Measurements from ENCODE around the gene MRPL11.

The MRPL11 gene

DNA sequence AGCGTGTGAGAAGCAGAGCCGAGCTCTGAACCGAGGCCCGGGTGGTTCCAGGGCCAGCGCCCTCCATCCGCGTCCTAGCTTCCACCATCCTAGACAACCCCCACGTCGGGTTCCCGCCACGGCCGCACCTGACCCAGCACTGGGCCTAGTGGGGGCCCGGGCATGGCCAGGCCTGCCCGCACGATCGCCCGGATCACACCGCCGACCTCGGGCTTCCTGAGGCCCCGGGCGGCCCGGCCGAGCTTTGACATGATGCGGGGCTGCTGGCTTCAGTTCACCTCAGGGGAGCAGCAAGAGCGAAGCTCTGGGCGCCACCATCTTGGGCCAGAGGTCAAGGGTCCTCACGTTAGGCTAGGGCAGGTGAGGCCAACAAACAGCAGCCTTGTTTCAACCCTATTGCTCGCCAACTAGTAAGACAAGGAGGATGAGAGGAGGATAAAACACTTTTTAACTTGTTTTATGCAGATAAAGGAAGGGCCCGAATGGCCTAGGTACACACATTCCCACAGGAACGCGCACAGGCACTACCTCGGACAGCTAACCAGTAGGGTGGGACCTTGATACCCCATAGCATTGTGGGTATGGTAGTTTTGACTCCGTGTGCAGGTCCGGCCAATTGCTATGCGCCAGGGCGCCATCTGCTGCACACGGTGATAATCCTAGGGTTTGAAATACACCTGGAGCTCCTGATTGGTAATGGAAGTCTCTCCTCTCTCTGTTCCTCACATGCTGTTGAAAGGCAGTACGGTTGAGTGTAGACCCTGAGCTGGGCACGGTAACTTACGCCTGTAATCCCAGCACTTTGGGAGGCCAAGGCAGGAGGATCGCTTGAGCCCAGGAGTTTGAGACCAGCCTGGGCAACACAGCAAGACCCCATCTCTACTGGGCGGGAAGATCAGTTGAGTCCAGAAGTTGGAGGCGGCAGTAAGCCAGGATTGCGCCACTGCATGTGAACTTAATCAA lies at the start of gene MRPL11:
Gene MRPL11 (minus strand): TSS at position 345 of the 963 bp plus-strand sequence. CDS start 94 bp downstream, at position 251.
- peak; percentile 29 to 97 (median 88) for DNase-seq

DNA sequence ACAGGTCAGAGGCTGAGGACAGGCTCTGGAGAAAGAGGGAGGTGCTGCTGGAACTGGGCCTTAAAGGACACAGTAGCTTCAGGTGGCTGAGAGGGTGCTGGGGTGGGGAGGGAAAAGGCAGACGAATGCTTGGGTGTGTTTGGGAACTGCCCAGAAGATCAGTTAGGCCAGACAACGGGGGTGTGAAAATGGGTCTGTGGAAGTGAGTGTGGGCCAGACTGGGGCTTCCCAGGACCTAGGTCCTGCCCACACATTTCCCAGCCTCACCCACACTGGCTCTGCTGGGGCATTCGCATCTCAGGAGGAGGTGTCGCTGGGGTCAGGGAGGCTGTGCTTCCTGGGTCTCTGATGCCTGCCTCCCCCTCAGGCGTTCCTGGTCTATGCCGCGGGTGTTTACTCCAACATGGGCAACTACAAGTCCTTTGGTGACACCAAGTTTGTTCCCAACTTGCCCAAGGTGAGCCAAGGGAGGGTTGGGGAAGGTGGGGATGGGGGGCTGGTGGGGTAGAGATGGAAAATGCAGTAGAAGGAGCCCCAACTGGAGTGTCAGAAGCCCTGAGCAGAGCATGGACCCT lies 46.2 kb upstream of the MRPL11 start:
- no peak for DNase-seq

DNA sequence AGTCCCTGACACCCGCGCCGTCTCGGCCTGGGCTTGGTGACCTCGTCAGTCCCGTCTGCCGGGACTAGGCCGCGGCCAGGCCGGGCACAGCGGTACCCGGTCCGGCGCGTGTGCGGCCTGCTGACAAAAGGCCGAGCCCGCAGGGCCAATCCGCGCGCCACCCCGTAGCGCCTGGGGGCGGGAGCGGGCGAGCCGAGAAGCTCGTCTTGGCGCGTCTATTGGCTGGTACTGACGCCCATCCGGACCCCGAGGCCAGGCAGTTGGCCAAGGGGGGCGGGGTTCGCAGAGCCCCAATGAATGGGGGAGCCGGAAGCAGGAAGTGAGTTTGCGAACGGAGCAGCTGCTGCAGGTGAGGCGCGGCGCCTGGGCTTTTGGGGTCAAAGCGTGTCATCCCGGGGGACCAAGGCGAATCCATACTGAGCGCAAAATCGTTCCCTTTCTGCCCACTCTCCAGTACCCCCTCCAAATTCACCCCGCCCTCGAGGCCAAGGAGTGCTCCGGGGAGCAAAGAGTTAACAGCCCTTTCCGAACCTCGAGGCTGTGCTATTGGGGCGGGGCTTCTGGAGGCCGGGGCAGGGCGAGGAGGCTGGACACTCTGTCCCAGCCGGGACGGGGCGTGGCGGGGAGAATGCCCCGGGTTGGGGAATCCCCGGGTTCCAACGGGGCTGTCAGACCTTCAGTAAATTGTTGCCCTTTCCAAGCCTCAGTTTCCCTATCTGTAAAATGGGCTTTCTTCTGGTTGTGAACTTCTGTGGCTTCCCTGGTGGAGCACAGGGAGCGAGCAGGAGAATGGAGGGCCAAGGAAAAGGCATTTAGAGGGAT lies 41.7 kb upstream of the MRPL11 start, which contains the start of gene DPP3:
Gene DPP3 (plus strand): TSS at position 318 of the 822 bp plus-strand sequence. CDS start 1,767 bp downstream, outside the sequence.
- DNase-seq, result peak; percentile 65 to 98 (median 94)

DNA sequence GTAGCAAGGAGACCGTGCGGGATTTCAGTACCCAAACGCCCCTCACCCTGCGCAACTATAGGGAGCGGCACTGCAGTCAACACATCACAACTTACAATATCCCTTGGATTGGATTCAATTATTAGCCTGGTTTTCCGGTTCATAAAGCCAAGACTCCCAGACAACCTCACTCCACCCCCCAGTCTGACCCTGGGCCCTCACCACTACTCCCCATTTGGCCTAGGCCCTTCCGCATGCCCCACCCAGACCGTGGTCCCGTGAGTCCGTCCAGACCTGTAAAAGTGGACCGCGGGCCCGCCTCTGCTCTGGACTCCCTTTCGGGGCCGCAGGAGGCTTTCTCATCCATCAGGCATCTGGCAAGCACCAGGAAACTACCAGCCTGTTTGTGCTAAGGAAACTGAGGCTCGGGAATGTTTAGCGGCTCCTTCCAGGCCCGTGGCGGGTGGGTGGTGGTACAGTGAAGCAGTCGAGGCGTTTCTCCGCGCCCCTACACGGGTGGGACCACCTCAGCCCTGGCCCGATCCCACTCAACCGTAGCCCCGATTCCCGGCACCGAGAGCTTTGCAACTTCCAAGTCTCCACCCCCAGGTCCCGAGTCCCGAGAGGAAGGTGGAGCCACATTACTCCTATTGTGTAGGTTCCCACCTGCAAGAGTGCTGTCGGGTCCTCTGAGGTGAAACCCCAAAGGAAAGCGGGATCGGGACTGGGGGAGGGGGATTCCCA lies 40.9 kb upstream of the MRPL11 start:
- peak in 23 of 56 donors; percentile 29 to 90 (median 76) for DNase-seq

DNA sequence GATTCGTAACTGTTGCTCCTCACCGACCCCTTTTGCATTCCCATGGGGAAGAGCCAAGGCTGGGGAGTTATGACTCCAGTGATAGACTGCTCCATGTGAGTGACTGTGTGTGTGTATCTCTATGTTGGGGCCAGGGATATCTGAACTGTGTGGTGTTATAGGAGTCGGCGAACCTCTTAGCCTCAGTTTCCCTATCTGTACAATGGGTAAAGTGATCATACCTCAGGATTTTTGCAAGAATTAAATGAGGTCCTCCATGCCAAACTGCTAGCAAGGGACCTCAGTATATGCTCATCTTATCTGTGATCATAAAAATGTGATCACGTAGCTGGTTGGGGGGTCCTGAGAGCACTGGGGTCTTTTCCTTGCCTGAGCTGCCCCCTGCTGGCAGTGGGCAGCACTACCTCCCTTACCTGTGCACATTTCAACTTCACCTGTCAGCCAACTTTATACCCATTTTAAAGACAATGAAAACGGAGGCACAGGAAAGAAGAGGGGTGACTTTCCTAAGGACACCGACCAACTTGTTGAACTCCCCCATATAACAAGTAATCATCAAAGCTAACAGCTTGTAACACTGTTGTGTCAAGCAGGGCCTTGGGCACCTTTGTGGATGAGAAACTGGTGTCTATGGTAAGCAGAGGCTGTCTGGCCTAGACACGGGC lies 40.2 kb upstream of the MRPL11 start:
- DNase-seq, result no peak

DNA sequence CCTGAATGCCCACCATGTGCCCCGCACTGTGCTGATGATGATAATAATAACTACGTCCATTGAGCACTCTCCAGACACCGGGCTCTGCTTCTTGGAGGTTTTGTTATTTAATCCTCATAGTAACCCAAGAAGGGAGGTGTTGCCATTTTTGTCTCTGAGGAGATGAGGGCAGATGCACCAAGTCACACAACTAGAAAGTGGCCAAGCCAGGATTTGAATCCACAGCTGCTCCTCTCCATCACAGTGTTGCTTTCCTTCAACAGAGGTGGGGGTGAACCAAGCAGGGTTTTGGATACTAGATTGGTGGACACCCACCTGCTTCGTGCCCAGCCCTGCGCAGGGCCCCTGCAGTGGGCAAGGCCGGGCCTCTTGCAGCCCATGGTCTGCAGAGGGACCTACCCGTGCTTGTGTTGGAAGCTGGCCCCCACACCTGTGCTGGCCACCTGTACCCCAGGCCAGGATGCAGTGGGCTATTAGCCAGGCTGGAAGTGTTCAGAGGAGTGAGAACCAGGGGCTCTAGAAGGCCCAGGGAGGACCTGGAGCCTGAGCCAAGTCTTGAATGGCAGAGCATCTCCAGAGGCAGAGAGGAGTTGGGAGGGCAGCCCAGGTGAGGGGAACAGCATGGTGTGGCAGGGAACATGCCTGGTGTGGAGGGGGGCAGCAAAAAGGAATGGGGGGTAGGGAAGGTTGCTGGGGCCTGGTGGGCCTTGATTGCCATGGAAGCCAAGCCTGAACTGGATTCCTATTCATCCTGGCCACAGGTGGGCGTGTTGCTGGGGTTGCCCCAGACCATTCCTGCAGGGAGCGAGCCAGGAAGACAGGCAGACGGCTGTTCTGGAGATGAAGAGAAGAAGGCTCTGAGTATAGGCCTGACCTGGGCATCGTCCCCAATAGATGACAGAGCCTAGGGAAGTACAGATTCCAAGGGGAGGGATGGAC lies 38.9 kb upstream of the MRPL11 start:
- no peak for DNase-seq

DNA sequence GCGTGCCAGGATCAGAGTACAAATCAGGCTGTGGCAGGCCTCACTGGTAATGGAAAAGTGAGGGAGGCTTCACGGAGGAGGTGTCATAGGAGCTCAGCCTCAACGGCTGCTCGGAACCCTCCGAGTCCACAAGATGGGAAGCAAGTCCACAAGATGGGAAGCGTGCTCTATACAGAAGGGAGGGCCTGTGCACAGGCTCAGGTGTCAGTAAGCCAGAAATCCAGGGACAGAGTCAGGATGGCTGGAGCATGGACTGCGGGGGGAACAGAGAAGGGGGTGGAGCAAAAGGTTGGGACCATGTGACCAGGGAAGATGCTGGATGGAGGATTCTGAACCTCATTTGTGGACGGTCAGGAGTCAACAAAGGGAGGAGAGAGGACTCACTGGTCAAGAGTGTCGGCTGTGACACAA lies 38.2 kb upstream of the MRPL11 start:
- DNase-seq, result no peak

DNA sequence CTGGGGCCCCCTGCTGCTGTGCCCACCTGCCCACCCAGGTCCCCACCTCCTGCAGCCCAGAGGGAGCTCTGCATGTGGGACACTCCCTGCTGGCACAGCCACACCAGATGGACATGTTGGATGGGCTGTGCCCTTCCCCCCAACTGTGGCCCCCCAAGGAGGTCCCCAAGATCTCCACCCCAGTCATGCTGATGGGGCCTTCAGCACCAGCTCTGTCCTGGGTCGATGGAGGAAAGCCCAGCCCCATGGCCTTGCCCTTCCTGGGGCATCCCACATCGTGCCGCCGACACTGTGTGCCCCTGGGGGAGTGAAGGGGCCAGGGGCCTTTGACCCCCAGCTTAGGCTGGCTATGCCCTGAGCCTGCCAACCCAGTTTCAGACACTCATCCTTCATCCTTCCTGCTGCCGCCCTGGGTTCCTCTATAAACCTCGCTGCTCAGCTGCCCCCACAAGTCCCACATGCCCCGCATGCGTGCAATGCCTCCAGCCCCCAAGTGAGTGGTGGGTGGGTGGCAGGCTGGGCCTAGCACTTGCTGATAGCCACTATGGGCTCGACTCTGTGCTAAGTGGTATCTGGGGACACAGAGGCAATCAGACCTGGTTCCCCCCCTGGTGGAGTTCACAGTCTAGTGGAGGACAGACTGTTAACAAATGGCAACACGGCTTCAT lies 37.7 kb upstream of the MRPL11 start:
- DNase-seq, result no peak

DNA sequence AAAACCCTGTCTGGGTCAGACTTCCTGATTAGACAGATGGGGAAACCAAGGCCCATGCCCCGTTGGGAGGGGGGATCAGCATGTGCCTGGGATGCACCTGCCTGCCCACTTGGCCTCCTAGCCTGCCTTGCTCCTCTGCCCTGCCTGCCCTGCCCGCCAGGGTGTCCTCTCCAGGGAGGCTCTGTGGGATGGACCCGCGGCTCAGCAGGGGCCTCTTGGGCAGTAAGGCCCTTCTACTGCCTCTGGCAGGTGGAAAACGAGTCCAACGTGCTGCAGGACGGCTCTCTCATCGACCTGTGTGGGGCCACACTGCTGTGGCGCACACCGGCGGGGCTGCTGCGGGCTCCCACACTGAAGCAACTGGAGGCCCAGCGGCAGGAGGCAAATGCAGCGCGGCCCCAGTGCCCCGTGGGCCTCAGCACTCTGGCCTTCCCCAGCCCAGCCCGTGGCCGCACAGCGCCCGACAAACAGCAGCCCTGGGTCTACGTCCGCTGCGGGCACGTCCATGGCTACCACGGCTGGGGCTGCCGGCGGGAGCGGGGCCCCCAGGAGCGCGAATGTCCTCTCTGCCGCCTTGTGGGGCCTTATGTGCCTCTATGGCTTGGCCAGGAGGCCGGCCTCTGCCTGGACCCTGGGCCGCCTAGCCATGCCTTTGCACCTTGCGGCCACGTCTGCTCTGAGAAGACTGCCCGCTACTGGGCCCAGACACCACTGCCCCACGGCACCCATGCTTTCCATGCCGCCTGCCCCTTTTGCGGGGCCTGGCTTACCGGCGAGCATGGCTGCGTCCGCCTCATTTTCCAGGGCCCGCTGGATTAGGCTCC lies 36.9 kb upstream of the MRPL11 start:
- no peak for DNase-seq

DNA sequence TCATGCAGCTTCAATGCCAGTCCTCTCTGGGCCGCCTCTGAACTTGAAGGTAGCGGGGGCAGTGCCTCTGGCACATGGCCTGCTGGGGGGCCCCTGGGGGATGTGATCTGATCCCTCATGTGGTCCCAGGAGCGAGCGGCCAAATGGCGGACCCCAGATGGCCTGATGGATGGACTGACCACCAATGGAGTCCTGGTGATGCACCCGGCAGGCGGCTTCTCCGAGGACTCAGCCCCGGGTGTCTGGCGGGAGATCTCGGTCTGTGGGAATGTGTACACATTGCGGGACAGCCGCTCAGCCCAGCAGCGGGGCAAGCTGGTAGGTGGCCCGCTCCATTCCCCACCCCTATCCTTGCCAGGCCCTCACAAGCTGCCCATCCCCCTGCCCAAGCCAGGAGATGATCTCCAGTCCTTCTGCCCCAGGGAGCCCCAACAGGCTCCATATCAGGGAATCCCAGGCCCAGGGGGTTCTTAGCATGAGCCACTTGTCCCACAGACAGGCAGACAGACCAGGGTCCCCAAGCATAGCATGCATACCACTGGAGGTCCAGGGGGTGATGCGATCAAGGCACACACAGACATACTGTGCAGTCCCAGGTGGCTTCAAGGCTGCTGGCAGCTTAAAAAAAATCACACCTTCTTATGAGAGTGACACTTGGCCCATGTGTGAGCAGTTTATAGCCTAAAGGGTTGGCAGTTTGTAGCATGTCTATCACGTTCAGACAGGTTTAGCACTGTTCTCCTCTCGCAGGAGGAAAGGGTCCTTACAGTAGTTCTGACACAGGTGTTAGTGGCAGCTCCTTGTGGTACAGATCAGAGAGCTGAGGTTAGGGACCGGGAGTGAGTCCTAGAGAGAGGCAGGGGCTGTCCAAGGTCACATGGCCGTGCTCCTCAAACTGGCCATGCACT lies 35.2 kb upstream of the MRPL11 start:
- no peak for DNase-seq

DNA sequence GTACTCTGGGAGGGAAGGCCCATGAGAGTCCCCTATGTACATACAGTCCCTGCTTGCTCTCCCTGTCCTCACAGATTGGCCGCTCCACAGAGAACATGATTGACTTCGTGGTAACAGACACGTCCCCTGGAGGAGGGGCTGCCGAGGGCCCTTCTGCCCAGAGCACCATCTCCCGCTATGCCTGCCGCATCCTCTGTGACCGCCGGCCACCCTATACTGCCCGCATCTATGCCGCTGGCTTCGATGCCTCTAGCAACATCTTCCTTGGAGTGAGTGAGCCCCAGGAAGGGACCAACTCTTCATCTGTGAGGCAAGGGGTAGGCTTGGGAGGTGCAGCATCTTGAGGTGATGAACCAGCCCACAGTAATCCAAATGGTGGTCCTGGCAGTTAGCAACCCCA lies 34.5 kb upstream of the MRPL11 start:
- DNase-seq, result no peak

DNA sequence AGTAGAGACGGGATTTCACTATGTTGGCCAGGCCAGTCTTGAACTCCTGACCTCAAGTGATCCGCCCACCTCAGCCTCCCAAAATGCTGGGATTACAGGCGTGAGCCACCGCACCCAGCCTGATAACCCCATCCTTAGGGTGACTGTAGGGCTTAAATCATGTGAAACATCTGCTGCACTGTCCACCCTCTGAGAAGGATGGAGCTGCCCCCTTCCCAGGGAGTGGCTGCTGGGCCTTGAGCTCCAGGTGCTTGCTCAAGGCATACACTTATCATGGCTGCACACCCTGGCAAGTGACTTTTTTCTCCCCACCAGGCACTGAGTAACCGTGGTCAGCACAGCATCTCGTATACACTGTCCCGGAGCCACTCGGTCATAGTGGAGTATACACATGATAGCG lies 33.4 kb upstream of the MRPL11 start:
- DNase-seq, result no peak

DNA sequence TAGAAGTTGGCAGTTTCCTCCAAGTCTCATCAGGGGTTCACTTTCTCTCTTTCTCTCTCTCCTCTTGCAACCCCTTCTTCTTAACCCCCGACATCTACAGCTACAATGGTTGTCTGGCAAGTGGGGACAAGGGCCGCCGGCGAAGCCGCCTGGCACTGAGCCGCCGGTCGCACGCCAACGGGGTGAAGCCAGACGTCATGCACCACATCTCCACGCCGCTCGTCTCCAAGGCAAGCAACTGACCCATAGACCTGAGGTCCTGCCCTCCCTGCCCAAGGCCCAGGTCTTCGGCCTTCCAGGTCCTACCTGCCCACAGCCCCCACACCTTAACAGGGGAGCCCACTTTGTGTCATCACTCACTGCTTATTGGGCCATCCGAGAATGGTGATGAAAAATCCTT lies 32.5 kb upstream of the MRPL11 start:
- no peak for DNase-seq

DNA sequence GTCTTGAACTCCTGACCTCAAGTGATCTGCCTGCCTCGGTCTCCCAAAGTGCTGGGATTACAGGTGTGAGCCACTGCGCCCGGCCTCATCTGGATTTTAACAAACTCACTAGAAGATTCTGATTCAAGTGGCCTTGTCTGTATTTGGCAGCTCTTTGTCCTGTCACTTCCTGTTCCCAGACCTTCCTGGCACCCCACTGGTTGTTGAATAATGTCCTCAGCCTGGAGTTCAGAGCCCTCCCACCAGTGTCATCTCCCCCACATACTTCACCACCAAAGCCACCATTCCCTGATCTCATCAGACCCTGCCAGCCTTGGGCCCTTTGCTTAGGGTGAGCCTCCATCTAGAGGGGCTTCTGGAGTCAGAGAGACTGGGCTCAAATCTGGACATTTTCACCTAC lies 31.4 kb upstream of the MRPL11 start:
- no peak for DNase-seq

DNA sequence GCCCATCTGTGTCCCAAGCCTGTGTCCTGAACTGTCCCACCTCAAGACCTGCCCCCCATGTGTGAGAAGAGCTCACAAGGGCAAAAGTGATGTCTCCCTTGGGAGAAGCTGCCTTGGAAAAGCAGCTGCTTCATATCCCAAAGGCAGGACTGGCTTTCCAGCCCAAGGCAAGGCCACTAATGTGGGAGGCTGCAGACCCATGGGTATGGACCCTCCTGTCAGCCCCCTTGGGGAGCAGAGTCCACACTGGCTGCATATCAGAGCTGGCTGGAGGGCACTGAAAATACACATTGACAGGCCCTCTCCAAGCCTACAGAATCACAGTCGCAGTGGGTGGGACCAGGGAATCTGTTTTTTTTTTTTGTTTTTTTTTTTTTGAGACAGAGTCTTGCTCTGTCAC lies 30.8 kb upstream of the MRPL11 start:
- DNase-seq, result no peak

DNA sequence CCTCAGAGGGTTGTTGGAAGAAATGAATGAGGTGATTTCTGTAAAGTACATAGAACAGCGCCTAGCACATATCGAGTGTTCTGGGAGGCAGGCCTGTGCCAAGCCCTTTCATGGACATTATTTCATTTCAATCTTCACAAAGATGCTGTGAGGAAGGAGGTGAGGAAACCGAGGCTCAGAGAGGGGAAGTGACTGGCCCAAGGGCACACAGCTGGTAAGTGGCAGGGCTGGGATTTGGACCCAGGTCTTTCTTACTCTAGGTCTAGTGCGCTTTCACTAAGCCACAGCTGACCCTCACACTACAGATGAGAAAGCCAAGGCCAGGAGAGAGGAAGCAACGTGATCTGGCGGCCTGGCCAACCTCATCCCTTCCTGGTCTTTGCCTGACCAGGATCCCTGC lies 30.0 kb upstream of the MRPL11 start:
- DNase-seq, result no peak

DNA sequence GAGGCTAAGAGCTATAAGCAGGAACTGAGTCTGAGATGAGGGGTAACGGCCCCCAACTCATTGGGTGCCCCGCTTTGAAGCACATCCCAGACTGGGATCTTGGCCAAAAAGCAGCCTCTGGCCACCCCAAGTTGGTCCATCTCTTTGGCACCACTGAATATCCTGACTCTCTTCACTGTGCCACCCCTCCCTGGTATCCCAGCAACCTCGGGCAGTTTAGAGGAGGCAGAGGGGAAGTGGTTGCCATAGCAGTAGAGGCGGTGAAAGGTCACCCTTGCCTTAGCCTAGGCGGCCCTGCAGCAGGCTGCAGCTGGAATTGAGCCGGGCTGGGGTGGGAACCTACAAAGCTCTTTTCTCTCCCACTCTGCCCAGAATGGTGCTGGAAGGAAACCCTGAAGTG lies 29.1 kb upstream of the MRPL11 start:
- DNase-seq, result peak in 9 of 56 donors; percentile 9 to 24 (median 11)
